GM23338 (cell line): ENCODE data around the gene STAT3. TPM values are rescaled to one million over a fixed set of nuclear protein-coding genes. Genes with fewer than 3 reads are reported as not detected.

Experiments
- ATAC-seq: fragments of 200-7000 bp; cut with Tn5 transposase; 3 replicates; pipeline ENCODE4 v1.9.1; 2020
- DNase-seq: peaks from one replicate; pipeline ENCODE4 v3.0.0-alpha.2; 2015; ENCODE audit warnings: low spot score
- H2AFZ ChIP-seq: fragments of 200-600 bp; sonication (generic); 2 replicates; pipeline ENCODE4 v1.8.0; 2016; ENCODE audit warnings: antibody characterized with exemption, mild to moderate bottlenecking, moderate library complexity
- H3F3A ChIP-seq: fragments of 200-600 bp; sonication (generic); replicated peaks from 2 replicates; pipeline ENCODE4 v1.8.0; 2017; ENCODE audit warnings: antibody characterized with exemption, mixed run types, low read depth
- H3K27ac ChIP-seq: fragments of 200-600 bp; sonication (generic); 2 replicates; pipeline ENCODE4 v1.6.1; 2016; ENCODE audit warnings: low read depth
- H3K27me3 ChIP-seq: fragments of 200-600 bp; sonication (generic); 2 replicates; pipeline ENCODE4 v1.8.0; 2016; ENCODE audit warnings: mild to moderate bottlenecking, mixed run types, moderate library complexity; ENCODE audit not compliant: insufficient read depth
- H3K36me3 ChIP-seq: fragments of 200-600 bp; sonication (generic); 2 replicates; pipeline ENCODE4 v1.8.0; 2016; ENCODE audit warnings: mild to moderate bottlenecking; ENCODE audit not compliant: insufficient read depth
- H3K4me1 ChIP-seq: fragments of 200-600 bp; sonication (generic); 2 replicates; pipeline ENCODE4 v1.8.0; 2016; ENCODE audit warnings: mild to moderate bottlenecking, moderate library complexity; ENCODE audit not compliant: insufficient read depth
- H3K4me2 ChIP-seq: fragments of 200-600 bp; sonication (generic); 2 replicates; pipeline ENCODE4 v1.7.1; 2017; ENCODE audit warnings: mixed run types
- H3K4me3 ChIP-seq: fragments of 200-600 bp; sonication (generic); 2 replicates; pipeline ENCODE4 v1.6.1; 2016; ENCODE audit warnings: mixed run types
- H3K79me2 ChIP-seq: fragments of 200-600 bp; sonication (generic); replicated peaks from 2 replicates; pipeline ENCODE4 v1.8.0; 2017; ENCODE audit warnings: mild to moderate bottlenecking; ENCODE audit not compliant: insufficient read depth
- H3K9me2 ChIP-seq: fragments of 200-600 bp; sonication (generic); 2 replicates; pipeline ENCODE4 v1.8.0; 2017; ENCODE audit not compliant: insufficient read depth
- H4K20me1 ChIP-seq: fragments of 200-600 bp; sonication (generic); replicated peaks from 2 replicates; pipeline ENCODE4 v1.8.0; 2017; ENCODE audit warnings: mild to moderate bottlenecking; ENCODE audit not compliant: insufficient read depth
- H3K27ac Mint-ChIP-seq: 2 replicates; pipeline ENCODE4 v1.8.0; 2020; ENCODE audit warnings: inconsistent platforms, mild to moderate bottlenecking, moderate library complexity, mixed read lengths
- H3K27me3 Mint-ChIP-seq: 3 replicates; pipeline ENCODE4 v1.8.0; 2022; ENCODE audit warnings: low read depth, mild to moderate bottlenecking, moderate library complexity, mixed read lengths, inconsistent platforms; ENCODE audit not compliant: insufficient read depth, poor library complexity
- H3K36me3 Mint-ChIP-seq: 3 replicates; pipeline ENCODE4 v1.8.0; 2021; ENCODE audit warnings: low read depth, mild to moderate bottlenecking, inconsistent platforms, moderate library complexity, mixed read lengths
- H3K4me1 Mint-ChIP-seq: 3 replicates; pipeline ENCODE4 v1.8.0; 2020; ENCODE audit warnings: mild to moderate bottlenecking, inconsistent platforms, mixed read lengths
- H3K4me3 Mint-ChIP-seq: 3 replicates; pipeline ENCODE4 v1.8.0; 2021; ENCODE audit warnings: moderate library complexity, mild to moderate bottlenecking, inconsistent platforms, mixed read lengths
- H3K9me3 Mint-ChIP-seq: 3 replicates; pipeline ENCODE4 v1.8.0; 2020; ENCODE audit warnings: moderate library complexity, mild to moderate bottlenecking, inconsistent platforms, mixed read lengths
- CREB1 ChIP-seq: fragments of 250-450 bp; sonication (Bioruptor Pico); IDR thresholded peaks from 2 replicates; pipeline ENCODE4 v1.5.0; 2020; ENCODE audit warnings: low read depth, mild to moderate bottlenecking, moderate library complexity
- CTCF ChIP-seq, 2 experiments: fragments of 200-600 bp in 1 of 2; sonication (generic) in 1 of 2; conservative IDR thresholded peaks; 2 replicates each; pipeline versions ENCODE4 v1.5.1 to v1.6.1; 2016 to 2017; ENCODE audit warnings: antibody characterized with exemption in 2 of 2, low read depth in 2 of 2, mild to moderate bottlenecking in 2 of 2, moderate library complexity in 1 of 2
- ETS1 ChIP-seq: IDR thresholded peaks from 2 replicates; pipeline ENCODE4 v1.6.1; 2016; ENCODE audit warnings: antibody characterized with exemption
- EZH2 ChIP-seq: fragments of 200-600 bp; sonication (generic); IDR thresholded peaks from one replicate; pipeline ENCODE4 v1.8.0; 2017; ENCODE audit warnings: antibody characterized with exemption, mild to moderate bottlenecking, low read depth; ENCODE audit not compliant: unreplicated experiment
- EZH2phosphoT487 ChIP-seq: fragments of 200-600 bp; sonication (generic); IDR thresholded peaks from one replicate; pipeline ENCODE4 v1.8.1; 2018; ENCODE audit warnings: antibody characterized with exemption; ENCODE audit not compliant: unreplicated experiment
- JUNB ChIP-seq: IDR thresholded peaks from one replicate; pipeline ENCODE4 v1.6.1; 2016; ENCODE audit warnings: antibody characterized with exemption; ENCODE audit not compliant: unreplicated experiment
- NANOG ChIP-seq: IDR thresholded peaks from 2 replicates; pipeline ENCODE4 v1.6.1; 2016; ENCODE audit warnings: antibody characterized with exemption, borderline replicate concordance
- POLR2AphosphoS5 ChIP-seq: IDR thresholded peaks from 2 replicates; pipeline ENCODE4 v1.6.1; 2016; ENCODE audit warnings: antibody characterized with exemption, low read depth
- STAT1 ChIP-seq: IDR thresholded peaks from one replicate; pipeline ENCODE4 v1.6.1; 2016; ENCODE audit warnings: antibody characterized with exemption; ENCODE audit not compliant: unreplicated experiment
- ZNF114 ChIP-seq: fragments of 250-450 bp; sonication (Bioruptor Pico); IDR thresholded peaks from 2 replicates; pipeline ENCODE4 v1.5.0; 2020; ENCODE audit warnings: mild to moderate bottlenecking, moderate library complexity
- ZNF331 ChIP-seq: fragments of 250-450 bp; sonication (Bioruptor Pico); IDR thresholded peaks from 2 replicates; pipeline ENCODE4 v1.5.0; 2020; ENCODE audit warnings: low read depth, mild to moderate bottlenecking, moderate library complexity
- ZNF462 ChIP-seq: fragments of 250-450 bp; sonication (Bioruptor Pico); IDR thresholded peaks from 2 replicates; pipeline ENCODE4 v1.5.0; 2020; ENCODE audit warnings: mild to moderate bottlenecking, moderate library complexity
- polyA plus RNA-seq: library from polyadenylated mRNA; unstranded; fragments of >200 nt; fragmentation: Nextera tagmentation; extraction: Ambion mirVana; gene quantifications from 2 replicates; pipeline ENCODE4 v1.2.1, GENCODE V29; 2016
- total RNA-seq: library from RNA; depleted of rRNA; stranded (reverse); fragments of >200 nt; shearing (Covaris generic); gene quantifications from 2 replicates; pipeline ENCODE4 v1.2.3, GENCODE V29; 2014
- TF ChIP-seq, protein P1 (sequence below): IDR thresholded peaks from one replicate; pipeline ENCODE4 v1.6.1; 2018; ENCODE audit warnings: antibody characterized with exemption; ENCODE audit not compliant: unreplicated experiment

Gene STAT3
- total and polyA plus RNA-seq, 2 experiments from 2014 or later = 49.5 to 78.0 TPM

- H3K4me2 ChIP-seq = no peak overlapping the region
- ATAC-seq = no peak
- Mint-ChIP-seq H3K27ac (no peak overlapping the region), H3K4me3 (no peak overlapping the region), H3K27me3 (peaks cover 21% of the 10 kb centered on the region), H3K9me3 (no peaks in the 10 kb centered on the region), H3K4me1 (peaks cover 6% of the 10 kb centered on the region; the same call in 2 of the 3 replicates), H3K36me3 (no peaks in the 10 kb centered on the region; the same call in 2 of the 3 replicates)
- no peaks in the 10 kb centered on the region for H3K27me3 ChIP-seq
- no peaks in the 10 kb centered on the region for H3K4me1 ChIP-seq
- TF ChIP-seq EZH2phosphoT487 (no peak), CTCF (conservative IDR thresholded peaks at IDR 0.05; ENCODE audit: low read depth in 2 of 2) (no peak), ZNF114 (CRISPR knock-in tag) (no peak), ZNF331 (CRISPR knock-in tag) (no peak), NANOG (no peak), POLR2AphosphoS5 (no peak), ZNF462 (CRISPR knock-in tag) (no peak), ETS1 (no peak), CREB1 (no peak), JUNB (no peak), EZH2 (no peak), STAT1 (no peak)
- TF ChIP-seq, protein P1, sequence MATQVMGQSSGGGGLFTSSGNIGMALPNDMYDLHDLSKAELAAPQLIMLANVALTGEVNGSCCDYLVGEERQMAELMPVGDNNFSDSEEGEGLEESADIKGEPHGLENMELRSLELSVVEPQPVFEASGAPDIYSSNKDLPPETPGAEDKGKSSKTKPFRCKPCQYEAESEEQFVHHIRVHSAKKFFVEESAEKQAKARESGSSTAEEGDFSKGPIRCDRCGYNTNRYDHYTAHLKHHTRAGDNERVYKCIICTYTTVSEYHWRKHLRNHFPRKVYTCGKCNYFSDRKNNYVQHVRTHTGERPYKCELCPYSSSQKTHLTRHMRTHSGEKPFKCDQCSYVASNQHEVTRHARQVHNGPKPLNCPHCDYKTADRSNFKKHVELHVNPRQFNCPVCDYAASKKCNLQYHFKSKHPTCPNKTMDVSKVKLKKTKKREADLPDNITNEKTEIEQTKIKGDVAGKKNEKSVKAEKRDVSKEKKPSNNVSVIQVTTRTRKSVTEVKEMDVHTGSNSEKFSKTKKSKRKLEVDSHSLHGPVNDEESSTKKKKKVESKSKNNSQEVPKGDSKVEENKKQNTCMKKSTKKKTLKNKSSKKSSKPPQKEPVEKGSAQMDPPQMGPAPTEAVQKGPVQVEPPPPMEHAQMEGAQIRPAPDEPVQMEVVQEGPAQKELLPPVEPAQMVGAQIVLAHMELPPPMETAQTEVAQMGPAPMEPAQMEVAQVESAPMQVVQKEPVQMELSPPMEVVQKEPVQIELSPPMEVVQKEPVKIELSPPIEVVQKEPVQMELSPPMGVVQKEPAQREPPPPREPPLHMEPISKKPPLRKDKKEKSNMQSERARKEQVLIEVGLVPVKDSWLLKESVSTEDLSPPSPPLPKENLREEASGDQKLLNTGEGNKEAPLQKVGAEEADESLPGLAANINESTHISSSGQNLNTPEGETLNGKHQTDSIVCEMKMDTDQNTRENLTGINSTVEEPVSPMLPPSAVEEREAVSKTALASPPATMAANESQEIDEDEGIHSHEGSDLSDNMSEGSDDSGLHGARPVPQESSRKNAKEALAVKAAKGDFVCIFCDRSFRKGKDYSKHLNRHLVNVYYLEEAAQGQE = no peak
- no peaks in the 10 kb centered on the region for H3F3A ChIP-seq
- H4K20me1 ChIP-seq = no peaks in the 10 kb centered on the region
- H3K79me2 ChIP-seq = no peaks in the 10 kb centered on the region
- no peak overlapping the region for H2AFZ ChIP-seq
- no peaks in the 10 kb centered on the region for H3K9me2 ChIP-seq
- no peak for DNase-seq
- H3K4me3 ChIP-seq = no peak overlapping the region
- H3K27ac ChIP-seq = no peak overlapping the region
- H3K36me3 ChIP-seq = no peaks in the 10 kb centered on the region
These were observed 84.5 kb downstream of the STAT3 start for GRCh38 chr17:42303694-42304093.
